SU-DHL-6 (cell line): ENCODE results near the gene SEZ6L.

Experiments used
- CTCF ChIP-seq: fragments of 200-600 bp; sonication (generic); IDR thresholded peaks from one replicate; pipeline ENCODE4 v1.5.1; 2017; ENCODE audit warnings: antibody characterized with exemption, mild to moderate bottlenecking, low read length, moderate library complexity; ENCODE audit not compliant: insufficient read depth, poor library complexity, severe bottlenecking
- EZH2phosphoT487 ChIP-seq: fragments of 200-600 bp; sonication (generic), shearing (Covaris generic); conservative IDR thresholded peaks from 2 replicates; pipeline ENCODE4 v1.6.1; 2018; ENCODE audit warnings: mild to moderate bottlenecking, antibody characterized with exemption, low read length, moderate library complexity, mixed read lengths

- TF ChIP-seq CTCF (no peak), EZH2phosphoT487 (no peak)
Observed at GRCh38 chr22:26226538-26227297, 57.5 kb downstream of the SEZ6L start.
